22Rv1 (cell line): Measurements from ENCODE around the gene MMP15.

ENCODE experiments used
- ZFX ChIP-seq: fragments of 450-650 bp; IDR thresholded peaks from 2 replicates; pipeline ENCODE4 v1.6.1; 2017; ENCODE audit warnings: antibody characterized with exemption, borderline replicate concordance
- TF ChIP-seq, protein P1 (sequence below): fragments of 450-650 bp; IDR thresholded peaks from 2 replicates; pipeline ENCODE4 v1.5.1; 2017; ENCODE audit warnings: mild to moderate bottlenecking

GRCh38 chr16:57995721-57996405 lies 29.7 kb upstream of the MMP15 start:
- TF ChIP-seq, protein P1, sequence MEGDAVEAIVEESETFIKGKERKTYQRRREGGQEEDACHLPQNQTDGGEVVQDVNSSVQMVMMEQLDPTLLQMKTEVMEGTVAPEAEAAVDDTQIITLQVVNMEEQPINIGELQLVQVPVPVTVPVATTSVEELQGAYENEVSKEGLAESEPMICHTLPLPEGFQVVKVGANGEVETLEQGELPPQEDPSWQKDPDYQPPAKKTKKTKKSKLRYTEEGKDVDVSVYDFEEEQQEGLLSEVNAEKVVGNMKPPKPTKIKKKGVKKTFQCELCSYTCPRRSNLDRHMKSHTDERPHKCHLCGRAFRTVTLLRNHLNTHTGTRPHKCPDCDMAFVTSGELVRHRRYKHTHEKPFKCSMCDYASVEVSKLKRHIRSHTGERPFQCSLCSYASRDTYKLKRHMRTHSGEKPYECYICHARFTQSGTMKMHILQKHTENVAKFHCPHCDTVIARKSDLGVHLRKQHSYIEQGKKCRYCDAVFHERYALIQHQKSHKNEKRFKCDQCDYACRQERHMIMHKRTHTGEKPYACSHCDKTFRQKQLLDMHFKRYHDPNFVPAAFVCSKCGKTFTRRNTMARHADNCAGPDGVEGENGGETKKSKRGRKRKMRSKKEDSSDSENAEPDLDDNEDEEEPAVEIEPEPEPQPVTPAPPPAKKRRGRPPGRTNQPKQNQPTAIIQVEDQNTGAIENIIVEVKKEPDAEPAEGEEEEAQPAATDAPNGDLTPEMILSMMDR, result no peak
- TF ChIP-seq ZFX, result no peak
